Measurements from ENCODE around the gene XXYLT1.

Gene XXYLT1

DNA sequence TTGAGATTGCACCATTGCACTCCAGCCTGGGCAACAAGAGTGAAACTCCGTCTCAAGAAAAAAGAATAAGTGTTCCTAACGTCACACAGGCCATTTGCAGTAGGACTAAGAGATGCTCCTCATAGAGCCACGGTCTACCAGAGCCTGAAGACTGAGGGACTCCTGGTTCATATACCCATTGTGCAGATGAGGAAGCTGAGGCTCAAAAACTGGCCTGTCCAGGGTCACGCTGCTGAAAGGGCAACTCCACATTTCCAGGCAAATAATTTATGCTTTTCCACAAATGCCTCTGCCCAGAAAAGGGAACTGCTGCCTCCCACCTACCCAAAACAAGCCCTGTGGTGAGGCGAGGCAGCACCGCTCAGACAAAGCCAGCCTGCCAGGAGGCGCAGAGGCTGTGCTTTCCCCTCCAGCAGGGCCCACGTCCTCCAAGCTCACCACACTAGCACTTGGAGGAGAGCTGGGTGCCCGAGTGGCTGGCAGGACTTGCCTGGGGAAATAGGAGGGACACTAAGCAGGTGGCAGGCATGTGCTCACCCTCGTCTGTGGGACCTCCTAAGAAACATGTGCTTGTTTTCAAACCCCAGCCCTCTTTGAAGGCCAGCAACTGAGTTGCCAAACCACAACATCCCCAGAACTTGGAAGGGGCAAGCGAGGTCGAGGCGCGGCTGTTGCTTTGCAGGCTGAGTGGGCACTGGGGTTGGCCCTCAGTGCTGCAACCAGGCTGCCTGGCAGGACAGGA, 195.6 kb downstream of the XXYLT1 start:
- no peak for DNase-seq

DNA sequence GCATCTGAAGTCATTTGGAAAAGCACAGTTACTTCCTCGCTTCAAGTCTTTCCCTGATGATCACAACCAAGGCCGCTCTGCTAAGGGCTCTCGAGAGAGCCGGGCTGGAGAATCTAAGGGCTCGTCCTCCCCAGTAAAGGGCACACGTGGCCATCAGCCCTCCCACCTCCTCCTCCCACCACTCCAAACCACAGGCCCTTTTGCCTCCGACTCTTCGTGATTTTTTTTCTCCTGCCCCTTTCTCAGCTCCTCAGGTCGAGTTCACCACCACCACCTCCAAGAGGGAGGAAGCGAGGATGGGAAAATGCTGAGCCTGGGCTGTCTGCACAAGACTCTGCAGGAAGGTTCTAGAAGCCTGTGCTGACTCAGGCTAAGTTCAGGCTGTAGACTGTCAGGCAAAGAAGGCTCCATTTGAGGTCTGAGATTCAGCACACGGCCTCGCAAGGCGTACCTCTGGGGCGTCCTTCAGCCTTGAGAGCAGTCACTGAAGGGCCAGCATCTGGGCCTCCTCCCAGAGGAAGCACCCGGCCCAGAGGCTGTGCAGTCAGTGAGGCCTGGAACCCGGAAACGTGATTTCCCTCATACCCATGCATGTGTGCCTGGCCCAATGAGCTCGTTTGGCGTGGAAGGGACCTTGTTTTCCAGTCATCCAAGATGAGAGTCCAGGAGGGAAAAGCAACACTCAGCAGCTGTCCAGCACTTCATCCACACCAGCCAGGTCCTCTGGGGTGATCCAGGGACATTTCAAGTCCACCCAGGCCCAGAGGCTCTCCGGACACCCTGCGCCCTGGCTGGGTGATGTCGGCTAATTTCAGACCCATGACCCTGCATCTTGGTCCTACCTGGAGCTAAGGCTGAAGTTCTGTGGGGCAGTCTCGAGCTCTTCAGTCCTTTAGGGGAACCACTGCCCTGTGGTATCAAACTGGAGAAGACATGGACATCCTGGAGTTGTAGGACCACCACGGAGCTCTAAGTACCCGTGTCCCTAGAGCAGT, 196.8 kb downstream of the XXYLT1 start:
- no peak for DNase-seq

DNA sequence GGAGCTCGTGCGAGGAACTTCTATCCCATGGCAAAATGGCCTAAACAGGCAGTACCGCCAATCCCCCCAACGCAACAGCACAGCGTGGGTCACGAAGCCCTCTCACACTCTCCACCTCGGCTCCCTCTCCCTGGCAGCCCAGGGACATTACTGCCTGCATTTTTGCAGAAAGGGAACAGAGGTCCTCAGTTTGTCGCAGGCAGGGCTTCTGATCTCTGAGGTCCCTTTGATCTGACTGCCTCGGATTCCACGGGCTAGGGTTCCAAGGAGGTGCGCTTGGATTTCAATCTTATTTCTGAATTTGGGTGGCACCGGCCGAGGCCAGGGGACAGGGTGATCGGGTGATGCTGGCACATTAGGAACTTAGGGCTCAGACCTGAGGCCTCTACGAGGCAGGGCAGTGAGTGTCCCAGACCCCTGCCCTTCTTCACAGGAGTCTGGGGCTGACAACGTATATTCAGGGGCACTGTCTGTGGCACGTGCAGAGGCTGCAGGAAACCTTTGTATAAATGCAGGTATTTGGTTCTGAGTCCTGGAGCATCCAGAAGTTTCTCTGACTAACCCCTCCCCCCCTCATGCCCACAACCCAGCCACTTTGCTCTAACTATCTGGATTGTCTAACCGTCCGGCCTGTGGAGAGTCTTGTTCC, 197.9 kb downstream of the XXYLT1 start:
- no peak for DNase-seq

DNA sequence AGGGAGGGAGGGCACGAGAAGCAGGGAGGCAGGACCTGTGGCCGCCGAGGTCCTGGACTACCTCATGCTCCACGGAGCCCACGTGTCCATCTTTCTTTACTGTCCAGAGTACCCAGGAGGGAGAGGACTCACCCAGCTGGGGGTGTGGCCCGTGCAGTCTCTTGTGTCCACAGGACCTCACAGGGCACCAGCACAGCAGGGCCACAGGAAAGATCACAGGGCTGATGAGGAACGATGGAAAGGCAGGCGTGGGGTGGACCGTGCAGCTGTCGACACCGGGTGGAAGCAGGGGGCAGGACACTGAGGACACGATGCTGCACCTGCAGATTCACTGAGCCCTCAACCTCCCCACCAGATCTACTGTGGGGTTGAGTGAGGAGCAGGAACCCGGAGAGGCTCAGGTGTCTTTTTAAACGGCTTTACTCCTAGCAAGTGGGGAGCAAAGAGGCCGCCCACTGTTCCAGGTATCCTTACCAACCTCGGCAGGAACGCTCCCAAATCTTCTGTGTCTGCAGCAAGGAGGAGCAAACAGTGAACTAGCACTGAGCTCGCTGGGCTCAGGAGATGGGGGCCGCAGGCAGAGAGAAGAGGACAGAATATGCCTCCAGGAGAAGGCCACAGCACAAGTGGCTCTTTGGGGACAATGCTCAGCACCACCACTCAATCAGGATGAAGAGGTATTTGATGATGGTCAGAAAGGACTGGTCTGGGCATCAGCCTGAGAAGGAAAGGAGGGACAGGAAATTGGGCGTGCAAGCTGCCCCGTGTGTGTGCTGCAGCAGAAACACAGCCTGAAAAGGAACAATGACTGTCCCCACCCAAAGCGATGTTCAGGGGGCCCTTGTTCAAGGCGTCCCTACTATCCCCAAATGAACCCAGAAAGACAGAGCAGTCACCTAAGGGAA, 198.8 kb downstream of the XXYLT1 start:
- peak in 1 of 5 donors; percentile 0 for DNase-seq

DNA sequence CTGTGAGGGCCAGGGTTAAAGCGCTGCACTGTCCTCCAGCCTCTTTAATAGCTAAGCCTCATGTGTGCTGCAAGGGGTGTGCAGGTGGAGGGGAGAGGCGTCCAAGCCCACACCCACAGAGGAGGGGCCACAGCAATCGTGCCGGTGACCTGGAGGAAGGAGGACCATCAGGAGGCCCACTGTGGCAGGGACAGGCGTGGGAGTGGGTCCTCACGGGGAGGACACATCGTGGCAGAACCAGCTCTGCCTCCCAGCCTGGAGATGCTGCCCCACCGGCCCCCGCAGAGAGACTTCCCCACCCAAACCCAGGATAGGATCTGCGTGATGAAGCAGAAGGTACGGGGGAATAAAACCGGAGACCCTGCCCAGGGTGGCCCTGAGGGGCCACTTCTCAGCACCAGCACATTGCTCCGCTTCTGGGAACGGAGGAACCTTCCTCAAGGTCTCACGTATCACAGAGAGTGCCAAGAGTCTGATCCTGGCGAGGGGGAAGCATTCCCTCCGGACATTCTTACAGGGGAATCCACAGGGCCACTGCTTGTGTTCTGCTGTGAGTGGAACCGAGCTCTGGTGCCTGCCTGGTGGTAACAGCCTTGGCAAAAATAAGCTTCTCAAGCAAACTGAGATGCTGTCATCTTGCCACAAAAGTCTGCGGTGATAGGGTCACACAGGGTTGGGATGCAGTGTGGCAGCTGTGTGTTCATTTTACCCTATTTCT, 199.8 kb downstream of the XXYLT1 start:
- no peak for DNase-seq

DNA sequence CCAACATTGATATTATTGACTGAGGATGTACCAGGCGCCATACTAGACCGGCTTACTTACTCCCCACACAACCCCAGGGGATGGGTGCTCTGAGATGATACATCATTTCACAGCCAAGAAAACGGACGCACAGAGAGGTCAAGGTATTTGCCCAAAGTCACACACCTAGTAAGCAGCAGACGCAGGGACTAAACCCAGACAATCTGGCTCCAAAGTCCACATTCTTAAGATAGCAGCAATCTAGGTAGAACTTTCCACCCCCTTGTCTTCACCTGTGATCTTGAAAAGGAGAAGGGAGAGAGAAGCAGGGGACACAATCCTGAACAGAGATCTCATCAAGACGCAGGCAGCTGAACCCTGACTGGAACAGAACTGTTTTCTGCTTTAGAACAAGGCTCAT, 200.6 kb downstream of the XXYLT1 start:
- no peak for DNase-seq

DNA sequence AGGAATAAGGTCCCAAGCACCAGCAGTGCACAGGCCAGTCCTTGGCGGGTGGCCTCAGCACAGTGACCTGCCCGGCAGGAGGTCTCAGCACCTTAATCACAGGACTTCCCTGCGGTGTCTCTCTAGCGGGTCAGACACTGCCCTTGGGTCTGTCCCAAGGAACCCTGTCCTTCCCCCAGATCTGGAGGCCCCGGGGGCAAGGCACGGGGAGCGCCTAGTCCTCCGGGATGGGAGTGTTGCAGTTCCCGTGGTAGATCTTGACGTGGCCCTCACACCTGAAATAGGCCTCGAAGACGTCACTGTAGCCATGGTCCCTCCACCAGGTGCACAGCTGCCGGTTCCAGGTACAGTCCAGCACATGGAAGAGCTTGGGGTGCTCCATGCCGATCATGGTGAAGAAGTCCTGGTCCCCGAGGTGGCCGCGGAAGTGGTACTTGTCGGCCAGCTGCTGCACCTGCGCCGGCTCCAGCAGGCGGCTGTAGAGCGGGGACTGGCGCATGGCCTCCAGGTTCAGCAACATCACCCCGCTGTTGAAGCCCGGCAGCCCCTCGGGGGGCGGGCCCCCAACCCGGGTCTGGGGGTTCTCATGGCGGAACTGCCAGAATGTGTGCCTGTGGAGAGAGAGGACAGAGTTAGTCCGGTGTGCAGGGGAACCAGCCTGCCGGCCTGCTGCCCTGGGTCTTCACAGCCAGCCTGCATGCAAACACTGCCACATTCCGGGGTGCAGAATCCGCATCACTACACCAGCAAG, 201.3 kb downstream of the XXYLT1 start:
- DNase-seq, result no peak

DNA sequence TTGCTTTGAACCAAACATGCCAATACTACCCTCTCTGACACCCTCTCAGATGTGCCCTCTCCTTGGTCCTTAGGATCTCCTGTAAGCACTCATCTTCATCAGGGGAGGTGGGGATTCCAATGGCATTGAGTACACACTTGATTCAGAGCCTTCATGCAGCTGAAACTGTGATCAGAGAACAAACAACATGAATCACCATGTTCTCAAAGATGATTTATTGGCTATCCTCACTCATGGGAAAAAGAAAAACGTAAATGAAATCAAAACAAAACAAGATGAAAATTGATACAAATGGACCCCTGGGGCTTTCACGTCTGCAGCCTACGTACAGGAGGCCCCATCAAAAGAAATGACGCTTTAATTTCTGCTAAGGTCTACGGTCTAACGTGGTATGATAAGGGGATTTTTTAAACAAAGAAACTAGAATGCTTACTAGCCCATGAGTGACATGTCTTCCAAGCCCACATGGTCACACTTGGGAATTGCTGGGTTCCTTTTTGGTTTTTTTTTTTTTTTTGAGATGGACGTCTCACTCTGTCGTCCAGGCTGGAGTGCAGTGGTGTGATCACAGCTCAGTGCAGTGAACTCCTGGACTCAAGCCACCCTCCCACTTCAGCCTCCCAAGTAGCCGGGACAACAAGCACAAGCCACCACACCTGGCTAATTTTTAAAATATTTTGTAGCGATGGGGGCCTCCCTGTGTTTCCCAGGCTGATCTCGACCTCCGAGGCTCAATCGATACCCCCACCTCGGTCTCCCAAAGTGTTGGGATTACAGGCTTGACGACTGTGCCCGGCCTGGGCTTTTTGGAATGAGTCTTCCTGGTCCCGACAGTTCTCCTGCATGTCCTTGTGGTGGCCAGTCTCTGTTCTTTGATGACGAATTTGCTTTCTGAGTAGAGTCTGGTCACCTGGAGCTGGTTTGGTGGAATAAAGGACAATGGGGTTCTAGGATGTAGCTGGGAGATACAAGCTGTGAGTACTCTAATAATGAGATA, 202.6 kb downstream of the XXYLT1 start:
- no peak for DNase-seq

DNA sequence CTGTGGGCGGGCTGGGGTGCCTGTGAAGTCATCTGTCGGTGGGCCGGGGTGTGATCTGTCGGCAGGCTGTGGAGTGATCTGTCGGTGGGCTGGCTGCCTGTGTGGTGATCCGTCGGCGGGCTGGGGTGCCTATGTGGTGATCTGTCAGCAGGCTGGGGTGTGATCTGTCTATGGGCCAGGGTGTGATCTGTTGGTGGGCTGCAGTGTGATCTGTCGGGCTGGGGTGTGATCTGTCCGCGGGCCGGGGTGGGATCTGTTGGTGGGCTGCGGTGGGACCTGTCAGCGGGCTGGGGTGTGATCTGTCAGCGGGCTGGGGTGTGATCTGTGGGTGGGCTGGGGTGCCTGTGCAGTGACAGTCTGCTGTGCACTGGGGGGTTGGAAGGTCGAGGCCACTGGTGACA, 204.5 kb downstream of the XXYLT1 start:
- DNase-seq, result no peak

DNA sequence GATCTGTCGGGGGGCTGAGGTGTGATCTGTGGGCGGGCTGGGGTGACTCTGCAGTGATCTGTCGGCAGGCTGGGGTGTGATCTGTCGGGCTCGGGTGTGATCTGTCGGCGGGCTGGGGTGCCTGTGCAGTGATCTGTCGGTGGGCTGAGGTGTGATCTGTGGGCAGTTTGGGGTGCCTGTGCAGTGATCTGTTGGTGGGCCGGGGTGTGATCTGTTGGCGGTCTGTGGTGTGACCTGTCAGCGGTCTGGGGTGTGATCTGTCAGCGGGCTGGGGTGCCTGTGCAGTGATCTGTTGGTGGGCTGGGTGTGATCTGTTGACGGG, 205.1 kb downstream of the XXYLT1 start:
- DNase-seq, result no peak

DNA sequence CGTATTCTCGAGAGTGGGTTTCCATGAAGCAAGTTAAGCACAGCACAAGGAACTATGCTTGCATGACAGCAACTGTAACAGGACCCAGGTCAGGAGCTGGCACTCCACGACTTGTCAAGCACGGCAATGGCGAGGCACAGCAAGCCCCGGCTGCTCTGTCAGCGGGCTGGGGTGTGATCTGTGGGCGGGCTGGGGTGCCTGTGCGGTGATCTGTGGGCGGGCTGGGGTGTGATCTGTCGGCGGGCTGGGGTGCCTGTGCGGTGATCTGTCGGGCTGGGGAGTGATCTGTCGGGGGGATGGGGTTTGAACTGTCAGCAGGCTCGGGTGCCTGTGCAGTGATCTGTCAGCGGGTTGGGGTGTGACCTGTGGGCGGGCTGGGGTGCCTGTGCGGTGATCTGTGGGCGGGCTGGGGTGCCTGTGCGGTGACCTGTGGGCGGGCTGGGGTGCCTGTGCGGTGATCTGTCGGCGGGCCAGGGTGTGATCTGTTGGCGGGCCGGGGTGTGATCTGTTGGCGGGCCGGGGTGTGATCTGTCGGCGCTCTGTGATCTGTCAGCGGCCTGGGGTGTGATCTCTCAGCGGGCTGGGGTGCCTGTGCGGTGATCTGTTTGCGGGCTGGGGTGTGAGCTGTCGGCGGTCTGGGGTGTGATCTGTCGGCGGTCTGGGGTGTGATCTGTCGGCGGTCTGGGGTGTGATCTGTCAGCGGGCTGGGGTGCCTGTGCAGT, 205.7 kb downstream of the XXYLT1 start:
- DNase-seq, result no peak

DNA sequence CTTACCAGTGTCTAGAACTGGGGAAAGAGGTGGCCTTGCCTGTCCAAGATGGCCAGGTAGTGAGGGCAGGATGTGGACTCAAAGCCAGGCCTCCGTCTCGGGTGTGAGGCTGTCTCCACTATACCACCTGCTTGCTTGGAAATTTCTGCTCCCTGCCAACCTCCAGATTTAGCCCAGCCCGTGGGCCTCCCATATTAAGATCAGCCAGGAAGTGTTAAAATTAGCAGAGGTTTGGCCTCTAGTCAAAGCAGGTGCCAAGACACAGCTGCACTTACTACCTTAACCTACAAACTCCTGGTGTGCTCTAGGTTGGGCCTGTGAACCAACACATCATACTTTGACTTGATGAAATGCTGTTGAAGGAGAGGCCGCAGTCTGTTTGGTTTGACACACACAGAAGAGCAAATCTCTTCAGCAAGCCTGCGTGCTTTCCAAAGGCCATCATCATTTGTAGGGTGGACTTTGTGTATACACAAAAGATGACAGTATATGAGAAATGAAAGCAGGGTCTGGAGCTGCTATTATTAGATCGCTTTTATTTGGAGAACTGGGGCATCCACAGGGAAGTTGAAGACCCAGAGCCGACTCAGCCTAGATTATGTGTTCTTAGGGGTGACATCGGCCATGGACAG, 206.5 kb downstream of the XXYLT1 start:
- DNase-seq, result no peak

DNA sequence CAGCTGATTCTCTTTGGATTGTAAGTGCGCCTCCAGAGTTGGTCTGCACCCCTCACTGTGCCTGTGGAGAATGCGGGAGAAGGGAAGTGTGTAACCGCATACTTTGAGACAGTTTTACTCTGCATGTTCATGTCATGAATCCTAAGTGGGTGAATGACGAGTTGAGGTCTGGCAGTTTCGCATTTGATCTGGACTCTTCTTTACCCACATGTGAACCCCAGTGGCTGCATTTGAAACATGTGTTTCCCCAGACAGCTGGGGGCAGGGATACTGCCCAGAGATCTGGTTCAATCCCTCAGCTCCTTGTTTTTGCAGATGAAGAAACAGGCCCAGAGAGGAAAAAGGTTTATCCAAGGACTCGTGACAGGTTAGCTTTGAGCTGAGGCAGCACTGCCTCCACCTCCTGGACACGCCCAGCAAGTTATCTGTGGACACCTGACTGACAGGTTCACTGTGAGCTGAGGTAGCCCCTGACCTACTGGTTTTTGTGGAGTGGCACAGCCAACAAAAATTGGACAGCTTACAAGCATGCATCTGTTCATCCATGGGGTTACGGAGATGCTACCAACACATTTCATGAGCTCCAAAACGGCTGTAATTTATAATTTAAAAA, 207.3 kb downstream of the XXYLT1 start:
- no peak for DNase-seq

DNA sequence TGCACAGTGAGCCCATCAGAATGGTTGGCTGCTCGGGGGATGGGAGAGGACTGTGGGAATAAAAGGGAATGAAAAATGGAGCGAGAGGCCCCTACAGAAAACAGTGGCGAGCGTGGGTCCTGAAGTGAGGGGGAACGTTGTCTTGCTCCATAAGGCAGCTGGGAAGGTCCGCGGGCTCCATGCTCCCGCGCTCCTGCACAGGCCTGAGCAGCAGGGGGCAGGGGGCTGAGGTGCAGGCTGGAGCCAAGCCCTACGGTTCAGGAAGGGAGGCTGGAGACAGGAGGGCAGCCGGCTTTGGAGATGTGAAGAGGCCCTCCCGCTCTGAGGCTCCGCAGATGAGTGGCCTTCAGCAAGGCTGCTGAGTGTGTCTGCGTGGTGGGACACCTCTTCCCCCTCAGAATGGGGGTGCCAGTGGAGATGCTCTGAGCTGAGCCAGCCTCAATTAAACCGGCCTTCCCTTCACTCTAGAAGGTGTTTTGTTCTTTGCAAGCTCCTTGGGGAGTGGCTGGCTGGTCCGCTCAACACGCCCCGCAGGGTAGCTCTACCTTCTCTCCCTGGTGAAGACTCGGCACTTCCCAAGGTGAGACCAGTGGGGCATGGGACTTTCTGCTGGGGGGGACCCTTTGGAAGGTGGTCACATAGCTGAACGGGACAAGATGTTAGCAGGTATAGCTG, 208.0 kb downstream of the XXYLT1 start:
- DNase-seq, result no peak

DNA sequence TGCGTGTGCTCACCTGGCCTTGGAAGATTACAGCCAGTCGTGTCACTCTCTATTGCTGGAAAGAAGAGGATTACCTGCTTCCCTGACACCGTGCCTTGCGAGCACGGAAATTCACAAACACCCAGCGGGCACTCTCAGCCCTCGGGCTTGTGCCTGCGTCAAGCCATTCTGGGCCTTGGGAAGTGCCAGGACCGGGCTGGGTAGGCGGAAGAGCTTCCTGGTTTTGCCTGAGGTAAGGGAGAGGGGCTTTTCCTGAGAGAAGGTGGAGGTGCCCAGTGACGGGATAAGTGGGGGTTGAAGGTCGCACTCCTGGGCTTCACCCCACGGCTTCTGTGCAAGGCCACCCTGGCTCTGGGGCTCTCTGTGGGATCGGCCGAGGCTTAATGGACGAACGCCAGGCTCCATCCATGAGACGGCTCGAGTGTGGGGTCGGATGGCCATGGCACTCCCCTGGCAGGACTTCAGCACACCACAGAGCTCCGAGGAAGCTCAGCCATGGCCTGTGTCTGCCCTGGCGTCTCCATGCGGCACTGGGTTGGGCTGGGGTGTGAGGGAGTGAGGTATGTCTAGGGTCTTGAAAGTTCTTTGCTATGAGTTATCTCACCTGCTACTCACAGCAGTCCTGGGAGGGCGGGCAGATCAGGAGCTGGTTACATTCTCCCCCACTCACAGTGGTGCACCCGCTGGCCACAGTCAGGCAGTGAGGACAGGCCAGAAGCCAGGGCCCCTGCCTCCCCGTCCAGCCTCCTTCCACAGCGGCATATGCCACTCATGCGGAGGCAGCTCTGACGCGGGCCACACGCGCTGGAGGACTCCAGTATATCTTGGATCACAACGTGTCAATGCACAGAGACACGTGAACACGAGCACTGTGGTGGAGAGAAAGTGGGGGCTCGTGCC, 209.0 kb downstream of the XXYLT1 start:
- no peak for DNase-seq

Measured in T-helper 1 cell (primary cell).